Keratinocyte (primary cell): ENCODE measurements around the gene KYNU. TPM values are rescaled to one million over a fixed set of nuclear protein-coding genes. Genes with fewer than 3 reads are reported as not detected.

Experiments
- DNase-seq: peaks from one replicate; pipeline ENCODE4 v3.0.0-alpha.2; 2011; ENCODE audit warnings: low read depth, missing footprints, low spot score
- FAIRE-seq: peaks from 2 replicates; lab custom pipeline; 2011; peaks lifted over from hg19 to GRCh38; lab: Jason Lieb, UNC
- H2AFZ ChIP-seq: 2 replicates; pipeline ENCODE4 v1.6.0; 2012; ENCODE audit warnings: low read length, control low read depth, inconsistent platforms; ENCODE audit not compliant: control insufficient read depth
- H3K27ac ChIP-seq: 2 replicates; pipeline ENCODE4 v1.5.1; 2011; ENCODE audit warnings: low read length; ENCODE audit not compliant: control insufficient read depth, insufficient read depth
- H3K27me3 ChIP-seq: 3 replicates; pipeline ENCODE4 v1.6.0; 2011; ENCODE audit warnings: low read length; ENCODE audit not compliant: control insufficient read depth, insufficient read depth; ENCODE audit errors: extremely low read depth
- H3K36me3 ChIP-seq, 2 experiments: 2 replicates in 1 of 2; 3 replicates in 1 of 2; pipeline ENCODE4 v1.5.1; 2011; ENCODE audit warnings: low read length in 2 of 2, mild to moderate bottlenecking in 1 of 2; ENCODE audit not compliant: control insufficient read depth in 2 of 2, insufficient read depth in 2 of 2; ENCODE audit errors: extremely low read depth in 1 of 2
- H3K4me1 ChIP-seq: 3 replicates; pipeline ENCODE4 v1.5.1; 2011; ENCODE audit warnings: low read length; ENCODE audit not compliant: control insufficient read depth, insufficient read depth; ENCODE audit errors: extremely low read depth
- H3K4me2 ChIP-seq: 3 replicates; pipeline ENCODE4 v1.6.0; 2011; ENCODE audit warnings: low read depth, low read length; ENCODE audit not compliant: control insufficient read depth, insufficient read depth; ENCODE audit errors: extremely low read depth
- H3K4me3 ChIP-seq, 3 experiments: fragments of 200-600 bp in 1 of 3; sonication (generic) in 1 of 3; 2 replicates in 2 of 3; 3 replicates in 1 of 3; pipeline ENCODE4 v1.5.1; 2011 to 2016; ENCODE audit warnings: low read length in 3 of 3, mild to moderate bottlenecking in 3 of 3, control low read depth in 2 of 3, inconsistent platforms in 1 of 3, low read depth in 1 of 3, mixed read lengths in 1 of 3, mixed run types in 1 of 3, moderate library complexity in 1 of 3; ENCODE audit not compliant: control insufficient read depth in 2 of 3, insufficient read depth in 2 of 3; ENCODE audit errors: extremely low read depth in 1 of 3
- H3K79me2 ChIP-seq: 2 replicates; pipeline ENCODE4 v1.6.0; 2012; ENCODE audit warnings: low read length; ENCODE audit not compliant: control insufficient read depth, insufficient read depth
- H3K9ac ChIP-seq: 3 replicates; pipeline ENCODE4 v1.6.0; 2011; ENCODE audit warnings: low read length; ENCODE audit not compliant: control insufficient read depth, insufficient read depth; ENCODE audit errors: extremely low read depth
- H3K9me1 ChIP-seq: 3 replicates; pipeline ENCODE4 v1.6.0; 2011; ENCODE audit warnings: low read length; ENCODE audit not compliant: control insufficient read depth, insufficient read depth; ENCODE audit errors: extremely low read depth
- H3K9me3 ChIP-seq: 2 replicates; pipeline ENCODE4 v1.5.1; 2012; ENCODE audit warnings: low read depth, low read length; ENCODE audit not compliant: control insufficient read depth
- H4K20me1 ChIP-seq: 3 replicates; pipeline ENCODE4 v1.6.0; 2011; ENCODE audit warnings: low read length; ENCODE audit not compliant: control insufficient read depth, insufficient read depth; ENCODE audit errors: extremely low read depth
- CTCF ChIP-seq, 3 experiments: IDR thresholded peaks in 1 of 3; conservative IDR thresholded peaks in 1 of 3; optimal IDR thresholded peaks in 1 of 3; 2 replicates in 2 of 3; 3 replicates in 1 of 3; pipeline versions ENCODE3 to v1.5.1; 2011; ENCODE audit warnings: low read length in 3 of 3, mild to moderate bottlenecking in 3 of 3, moderate library complexity in 2 of 3, control low read depth in 1 of 3, inconsistent platforms in 1 of 3; ENCODE audit not compliant: insufficient read depth in 2 of 3; ENCODE audit errors: extremely low read depth in 1 of 3
- EZH2 ChIP-seq: IDR thresholded peaks from one replicate; pipeline ENCODE4 v1.6.1; 2012; ENCODE audit warnings: inconsistent platforms, mild to moderate bottlenecking, low read length, moderate library complexity
- dilution Hi-C: fragments of 300-500 bp; cut with MboI; formaldehyde crosslinking; loops from one replicate; pipeline ENCODE4 v1.7.0; 2020; ENCODE audit warnings: low sequenced_read_pairs; ENCODE audit not compliant: extremely low pct_ligation_motif_present
- polyA plus RNA-seq, 5 experiments: library from polyadenylated mRNA; depleted of rRNA in 3 of 5; stranded (reverse) in 3 of 5; stranded (forward) in 1 of 5; unstranded in 1 of 5; fragments of >200 nt; gene quantifications; 1 replicate in 1 of 5; 2 replicates in 3 of 5; 3 replicates in 1 of 5; pipeline versions ENCODE4 v1.2.1 to v1.2.3, GENCODE V29; 2011 to 2012; ENCODE audit warnings: missing spikeins in 2 of 5, low read depth in 1 of 5, low replicate concordance in 1 of 5

The KYNU gene
- polyA plus RNA-seq, 1 donor (not counting 4 experiments of a cell fraction or from before 2014, with no cell fraction given): 3.9 TPM

- no peak overlapping the region for H3K27ac ChIP-seq
- DNase-seq (no peak), FAIRE-seq (peak; percentile 13)
- no peak overlapping the region for H3K4me3 ChIP-seq
- no peak overlapping the region for H3K9ac ChIP-seq
- no peaks in the 10 kb centered on the region for H3K79me2 ChIP-seq
- H3K4me1 ChIP-seq: peaks cover 6% of the 10 kb centered on the region
- H2AFZ ChIP-seq: no peak overlapping the region
- H3K27me3 ChIP-seq: no peaks in the 10 kb centered on the region
- H3K9me1 ChIP-seq: no peaks in the 10 kb centered on the region
- no peak for TF ChIP-seq EZH2
- H3K36me3 ChIP-seq: no peaks in the 10 kb centered on the region
- H3K9me3 ChIP-seq: no peaks in the 10 kb centered on the region
- no peaks in the 10 kb centered on the region for H4K20me1 ChIP-seq
- dilution Hi-C loops: no loop called here
- no peak overlapping the region for H3K4me2 ChIP-seq
These were observed 204.2 kb downstream of the KYNU start for GRCh38 chr2:143081616-143082015.

GRCh38 chr2:143083636-143084035 is 206.2 kb downstream of the KYNU start:
- peak overlapping the region; percentile 46 for H2AFZ ChIP-seq
- H3K36me3 ChIP-seq: no peaks in the 10 kb centered on the region
- no peaks in the 10 kb centered on the region for H3K9me3 ChIP-seq
- DNase-seq (no peak), FAIRE-seq (peak; percentile 57)
- H4K20me1 ChIP-seq: no peaks in the 10 kb centered on the region
- H3K4me1 ChIP-seq: peaks cover 6% of the 10 kb centered on the region
- no peaks in the 10 kb centered on the region for H3K27me3 ChIP-seq
- H3K4me2 ChIP-seq: peak overlapping the region; percentile 31
- TF ChIP-seq EZH2 (no peak), CTCF (optimal IDR thresholded peaks at IDR 0.05 in 1 of 3, IDR thresholded peaks at IDR 0.05 in 1 of 3, conservative IDR thresholded peaks at IDR 0.05 in 1 of 3; ENCODE audit: extremely low read depth in 1 of 3, insufficient read depth in 2 of 3, low read length in 3 of 3) (no peak)
- no peak overlapping the region for H3K9ac ChIP-seq
- dilution Hi-C loops: no loop called here
- no peaks in the 10 kb centered on the region for H3K79me2 ChIP-seq
- no peaks in the 10 kb centered on the region for H3K9me1 ChIP-seq
- H3K4me3 ChIP-seq: no peak overlapping the region
- H3K27ac ChIP-seq: peak overlapping the region; percentile 6

GRCh38 chr2:143084462-143084861 is 207.0 kb downstream of the KYNU start:
- H2AFZ ChIP-seq: no peak overlapping the region

More at GRCh38 chr2:143084462-143084861, 207.0 kb downstream of the KYNU start:
- H4K20me1 ChIP-seq: no peaks in the 10 kb centered on the region
- dilution Hi-C loops: no loop called here
- FAIRE-seq (no peak), DNase-seq (no peak)
- H3K4me3 ChIP-seq: no peak overlapping the region
- no peaks in the 10 kb centered on the region for H3K9me1 ChIP-seq
- no peak overlapping the region for H3K9ac ChIP-seq
- H3K36me3 ChIP-seq: no peaks in the 10 kb centered on the region
- H3K9me3 ChIP-seq: no peaks in the 10 kb centered on the region
- no peak overlapping the region for H3K27ac ChIP-seq
- peak overlapping the region; percentile 31 for H3K4me2 ChIP-seq
- H3K79me2 ChIP-seq: no peaks in the 10 kb centered on the region
- no peak for TF ChIP-seq EZH2
- no peak for TF ChIP-seq CTCF (optimal IDR thresholded peaks at IDR 0.05 in 1 of 3, IDR thresholded peaks at IDR 0.05 in 1 of 3, conservative IDR thresholded peaks at IDR 0.05 in 1 of 3; ENCODE audit: extremely low read depth in 1 of 3, insufficient read depth in 2 of 3, low read length in 3 of 3)
- H3K27me3 ChIP-seq: no peaks in the 10 kb centered on the region
- peaks cover 6% of the 10 kb centered on the region for H3K4me1 ChIP-seq
